22Rv1 (cell line): Measurements from ENCODE around the gene ZNF674.

Experiments
- ZFX ChIP-seq: fragments of 450-650 bp; IDR thresholded peaks from 2 replicates; pipeline ENCODE4 v1.6.1; 2017; ENCODE audit warnings: antibody characterized with exemption, borderline replicate concordance
- TF ChIP-seq, protein P1 (sequence below): fragments of 450-650 bp; IDR thresholded peaks from 2 replicates; pipeline ENCODE4 v1.5.1; 2017; ENCODE audit warnings: mild to moderate bottlenecking

DNA sequence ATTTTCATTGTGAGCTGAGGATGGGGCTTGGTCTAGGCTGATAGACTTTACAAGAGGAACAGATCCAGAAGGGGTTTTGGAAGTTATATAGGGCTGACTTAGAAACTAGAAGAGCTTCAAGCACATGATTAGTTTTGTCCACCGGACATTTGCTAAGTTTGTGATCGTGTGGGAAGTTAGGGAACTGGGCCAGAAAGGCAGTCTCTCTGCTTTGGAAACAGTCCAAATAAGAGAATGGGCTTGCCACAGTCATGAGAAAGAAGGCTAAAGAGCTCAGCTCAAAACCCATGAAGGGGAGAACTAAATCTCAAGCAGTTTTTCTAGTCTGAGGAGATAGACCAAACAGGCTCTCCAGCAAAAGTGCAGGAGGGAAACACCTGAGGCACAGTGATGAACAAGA lies 67.8 kb downstream of the ZNF674 start:
- TF ChIP-seq, protein P1, sequence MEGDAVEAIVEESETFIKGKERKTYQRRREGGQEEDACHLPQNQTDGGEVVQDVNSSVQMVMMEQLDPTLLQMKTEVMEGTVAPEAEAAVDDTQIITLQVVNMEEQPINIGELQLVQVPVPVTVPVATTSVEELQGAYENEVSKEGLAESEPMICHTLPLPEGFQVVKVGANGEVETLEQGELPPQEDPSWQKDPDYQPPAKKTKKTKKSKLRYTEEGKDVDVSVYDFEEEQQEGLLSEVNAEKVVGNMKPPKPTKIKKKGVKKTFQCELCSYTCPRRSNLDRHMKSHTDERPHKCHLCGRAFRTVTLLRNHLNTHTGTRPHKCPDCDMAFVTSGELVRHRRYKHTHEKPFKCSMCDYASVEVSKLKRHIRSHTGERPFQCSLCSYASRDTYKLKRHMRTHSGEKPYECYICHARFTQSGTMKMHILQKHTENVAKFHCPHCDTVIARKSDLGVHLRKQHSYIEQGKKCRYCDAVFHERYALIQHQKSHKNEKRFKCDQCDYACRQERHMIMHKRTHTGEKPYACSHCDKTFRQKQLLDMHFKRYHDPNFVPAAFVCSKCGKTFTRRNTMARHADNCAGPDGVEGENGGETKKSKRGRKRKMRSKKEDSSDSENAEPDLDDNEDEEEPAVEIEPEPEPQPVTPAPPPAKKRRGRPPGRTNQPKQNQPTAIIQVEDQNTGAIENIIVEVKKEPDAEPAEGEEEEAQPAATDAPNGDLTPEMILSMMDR, result no peak
- TF ChIP-seq ZFX, result no peak
